ENCODE data around the gene EP400.

GRCh38 chr12:132062481-132062880 is 112.7 kb downstream of the EP400 start:
- no peak for TF ChIP-seq CTCF (IDR thresholded peaks at IDR 0.05)
- TF ChIP-seq POLR2A (IDR thresholded peaks at IDR 0.05) = no peak
- no peak for TF ChIP-seq EP300 (IDR thresholded peaks at IDR 0.05)

Measured in gastroesophageal sphincter (tissue), 3 donors.